ENCODE measurements around the gene ITGB6.

DNA sequence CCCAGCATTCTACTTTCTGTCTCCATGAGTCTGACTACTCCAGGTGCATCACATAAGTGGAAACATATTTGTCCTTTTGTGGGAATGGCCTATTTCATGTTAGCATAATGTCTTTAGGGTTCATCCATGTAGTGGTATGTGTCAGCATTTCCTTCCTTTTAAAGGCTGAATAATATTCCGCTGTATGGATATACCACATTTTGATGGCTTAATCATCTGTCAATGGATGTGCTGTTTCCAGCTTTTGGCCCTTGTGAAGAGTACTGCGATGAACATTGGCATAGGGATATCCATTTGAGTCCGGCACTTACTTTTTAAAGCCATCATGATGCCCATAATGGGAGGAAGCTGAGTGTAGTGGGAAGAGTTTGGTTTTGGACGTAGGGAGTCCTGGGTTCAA lies 6.4 kb upstream of the ITGB6 start:
- TF ChIP-seq EZH2 (IDR thresholded peaks at IDR 0.05; ENCODE audit: borderline replicate concordance, low read depth, low read length, severe bottlenecking) = no peak
- TF ChIP-seq, protein P1, sequence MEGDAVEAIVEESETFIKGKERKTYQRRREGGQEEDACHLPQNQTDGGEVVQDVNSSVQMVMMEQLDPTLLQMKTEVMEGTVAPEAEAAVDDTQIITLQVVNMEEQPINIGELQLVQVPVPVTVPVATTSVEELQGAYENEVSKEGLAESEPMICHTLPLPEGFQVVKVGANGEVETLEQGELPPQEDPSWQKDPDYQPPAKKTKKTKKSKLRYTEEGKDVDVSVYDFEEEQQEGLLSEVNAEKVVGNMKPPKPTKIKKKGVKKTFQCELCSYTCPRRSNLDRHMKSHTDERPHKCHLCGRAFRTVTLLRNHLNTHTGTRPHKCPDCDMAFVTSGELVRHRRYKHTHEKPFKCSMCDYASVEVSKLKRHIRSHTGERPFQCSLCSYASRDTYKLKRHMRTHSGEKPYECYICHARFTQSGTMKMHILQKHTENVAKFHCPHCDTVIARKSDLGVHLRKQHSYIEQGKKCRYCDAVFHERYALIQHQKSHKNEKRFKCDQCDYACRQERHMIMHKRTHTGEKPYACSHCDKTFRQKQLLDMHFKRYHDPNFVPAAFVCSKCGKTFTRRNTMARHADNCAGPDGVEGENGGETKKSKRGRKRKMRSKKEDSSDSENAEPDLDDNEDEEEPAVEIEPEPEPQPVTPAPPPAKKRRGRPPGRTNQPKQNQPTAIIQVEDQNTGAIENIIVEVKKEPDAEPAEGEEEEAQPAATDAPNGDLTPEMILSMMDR (IDR thresholded peaks at IDR 0.05; ENCODE audit: borderline replicate concordance, extremely low read depth, low read length, poor library complexity, severe bottlenecking) = no peak
